GM19240 (cell line): Measurements from ENCODE around the gene KCNG2.

Experiments used
- DNase-seq: peaks from one replicate; pipeline ENCODE4 v3.0.0; 2011; ENCODE audit warnings: low spot score; ENCODE audit not compliant: insufficient read length

Gene KCNG2

DNA sequence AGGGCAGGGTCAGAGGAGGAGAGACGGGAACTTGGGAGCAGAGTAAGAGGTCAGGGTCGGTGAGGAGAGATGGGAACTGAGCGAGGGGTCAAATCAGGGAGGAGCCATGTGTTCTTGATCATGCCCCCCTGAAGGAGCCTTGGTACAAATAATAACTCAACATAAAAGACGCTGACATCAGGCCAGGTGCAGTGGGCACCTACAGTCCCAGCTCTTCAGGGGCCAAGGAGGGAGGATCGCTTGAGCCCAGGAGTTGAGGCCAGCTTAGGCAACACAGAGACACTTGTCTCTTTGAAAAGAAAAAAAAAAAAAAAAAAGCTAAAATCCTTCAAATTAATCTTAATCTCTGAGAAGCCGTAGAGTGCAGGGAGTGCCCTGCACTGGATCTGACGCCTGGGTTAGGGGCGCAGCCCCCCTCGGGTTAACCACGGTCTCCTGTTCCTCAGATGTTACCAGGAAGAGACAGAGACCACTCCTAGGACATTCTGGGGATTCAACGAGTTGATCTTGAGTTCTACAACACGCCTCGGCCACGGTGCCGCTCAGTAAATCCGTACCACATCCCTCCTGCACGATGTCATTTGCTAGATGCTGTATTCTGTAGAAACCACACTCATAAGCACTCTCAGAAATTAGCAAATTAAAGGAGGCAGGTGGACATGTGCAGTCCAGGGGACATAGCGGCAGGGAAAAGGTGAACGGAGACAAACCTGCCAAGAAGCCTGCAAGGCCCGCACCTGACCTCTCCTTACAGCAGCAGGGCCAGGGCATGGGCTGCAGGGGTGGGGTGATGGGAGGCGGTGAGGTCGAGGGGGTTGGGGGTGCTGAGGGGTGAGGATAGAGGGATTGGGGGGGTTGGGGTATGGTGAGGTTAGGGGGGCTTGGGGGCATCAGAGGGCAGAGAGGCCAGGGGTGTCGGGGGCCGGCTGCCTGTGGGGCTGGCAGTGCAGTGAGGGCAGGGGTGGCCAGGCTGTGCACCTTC lies 124.5 kb downstream of the KCNG2 start:
- DNase-seq: no peak

DNA sequence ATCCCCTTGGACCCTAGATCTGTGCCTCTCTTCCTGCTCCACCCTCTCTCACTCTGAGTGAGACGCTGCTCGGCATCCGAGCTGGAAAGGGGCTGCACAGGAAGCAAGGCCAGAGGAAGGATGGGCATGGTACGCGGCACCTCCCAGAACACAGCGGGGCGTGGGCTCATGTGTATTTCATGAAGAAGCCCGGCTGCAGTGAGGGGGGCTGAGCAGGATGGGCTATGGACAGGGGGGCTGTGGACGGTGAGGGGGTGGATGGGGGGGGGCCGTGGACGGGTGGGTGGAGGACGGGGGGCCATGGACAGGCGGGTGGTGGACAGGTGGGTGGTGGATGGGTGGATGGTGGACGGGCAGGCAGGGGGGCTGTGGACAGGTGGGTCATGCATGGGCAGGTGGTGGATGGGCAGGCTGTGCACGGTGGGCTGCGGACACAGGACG lies 125.3 kb downstream of the KCNG2 start:
- DNase-seq: no peak

DNA sequence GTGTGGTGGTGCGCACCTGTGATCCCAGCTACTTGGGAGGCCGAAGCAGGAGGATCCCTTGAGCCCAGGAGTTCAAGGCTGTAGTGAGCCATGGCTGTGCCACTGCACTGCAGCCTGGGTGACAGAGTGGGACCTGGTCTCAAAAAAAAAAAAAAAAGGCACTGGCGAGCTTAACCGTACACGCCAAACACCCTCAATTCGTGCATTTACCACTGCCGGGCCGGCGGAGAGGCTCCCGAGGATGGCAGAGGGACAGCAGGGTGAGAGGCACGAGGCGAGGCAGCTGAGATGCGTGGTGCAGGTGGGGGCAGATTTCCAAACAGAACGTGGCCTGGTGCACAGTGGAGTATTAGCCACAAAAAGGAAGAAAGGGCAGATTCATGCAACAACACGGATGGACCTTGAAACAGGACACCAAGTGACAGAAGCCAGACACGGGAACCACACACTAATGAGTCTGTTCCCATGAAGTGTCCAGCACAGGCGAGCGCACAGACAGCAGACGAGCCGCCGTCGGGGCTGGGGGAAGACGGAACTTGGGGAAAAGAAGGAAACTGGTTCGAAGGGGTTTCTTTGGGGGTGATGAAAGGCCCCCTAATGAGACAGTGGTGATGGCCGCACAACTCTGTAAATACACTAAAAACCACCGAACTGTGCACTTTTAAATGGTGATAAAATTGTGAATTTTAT lies 126.3 kb downstream of the KCNG2 start:
- DNase-seq: no peak

DNA sequence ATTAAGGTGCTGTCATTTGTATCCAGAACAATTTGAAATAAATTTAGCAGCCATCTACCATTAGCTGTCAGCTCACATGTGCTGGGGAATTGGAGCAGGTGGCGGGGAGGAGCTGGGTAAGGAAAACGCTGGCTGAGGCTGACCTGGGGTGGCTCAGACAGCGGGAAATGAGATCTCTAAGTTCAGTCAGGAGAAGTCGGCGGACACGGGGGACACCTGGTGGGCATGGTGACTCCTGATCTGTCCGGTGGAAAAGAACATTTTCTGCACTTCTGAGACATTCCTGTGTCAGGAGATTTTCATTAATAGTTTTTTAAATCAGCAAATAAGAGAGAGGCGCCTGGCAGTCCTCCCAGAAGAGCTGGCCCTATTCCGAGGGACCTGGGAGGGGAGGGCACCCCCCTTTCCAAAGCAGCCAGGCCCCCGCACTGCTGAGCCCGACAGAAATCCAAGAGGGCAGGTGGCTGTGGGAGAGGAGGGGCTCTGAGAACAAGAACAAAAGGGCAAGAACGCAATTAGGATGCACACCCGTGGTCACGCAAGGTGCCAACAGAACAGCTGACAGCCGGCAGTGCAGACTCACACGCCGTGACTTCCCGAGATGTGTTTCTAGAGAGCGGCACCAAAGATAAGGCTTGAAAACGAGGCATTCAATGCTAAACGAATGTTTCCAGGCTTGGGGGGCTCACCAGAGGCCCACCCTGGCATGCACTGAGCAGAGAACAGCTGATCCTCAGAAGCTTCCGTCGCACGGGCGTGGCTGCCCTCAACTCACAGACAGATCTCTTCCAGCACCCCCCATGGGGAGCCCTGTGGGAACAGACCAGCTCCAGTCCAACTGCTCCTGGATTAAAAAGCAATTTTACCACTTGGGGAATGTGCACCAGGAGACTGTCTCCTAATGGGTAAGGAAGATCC lies 127.3 kb downstream of the KCNG2 start:
- no peak for DNase-seq

DNA sequence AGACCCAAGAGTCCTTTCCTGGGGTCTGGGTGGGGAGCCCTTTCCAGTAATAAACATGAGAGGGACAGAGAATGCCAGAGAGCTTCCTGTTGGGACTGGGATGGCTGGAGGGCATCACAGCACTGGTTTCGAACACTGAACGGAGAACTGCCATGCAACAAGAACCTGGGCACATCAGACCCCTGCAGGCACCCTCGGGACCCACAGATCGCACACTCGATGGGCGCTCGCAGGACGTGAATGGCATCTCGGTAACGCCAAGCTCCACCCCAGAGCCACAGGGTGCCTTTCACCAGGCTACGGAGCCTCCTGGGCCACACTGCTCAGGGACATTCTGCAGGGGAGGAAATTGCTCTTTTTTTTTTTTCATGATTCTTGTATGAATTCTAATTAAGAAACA lies 128.6 kb downstream of the KCNG2 start:
- DNase-seq: no peak

DNA sequence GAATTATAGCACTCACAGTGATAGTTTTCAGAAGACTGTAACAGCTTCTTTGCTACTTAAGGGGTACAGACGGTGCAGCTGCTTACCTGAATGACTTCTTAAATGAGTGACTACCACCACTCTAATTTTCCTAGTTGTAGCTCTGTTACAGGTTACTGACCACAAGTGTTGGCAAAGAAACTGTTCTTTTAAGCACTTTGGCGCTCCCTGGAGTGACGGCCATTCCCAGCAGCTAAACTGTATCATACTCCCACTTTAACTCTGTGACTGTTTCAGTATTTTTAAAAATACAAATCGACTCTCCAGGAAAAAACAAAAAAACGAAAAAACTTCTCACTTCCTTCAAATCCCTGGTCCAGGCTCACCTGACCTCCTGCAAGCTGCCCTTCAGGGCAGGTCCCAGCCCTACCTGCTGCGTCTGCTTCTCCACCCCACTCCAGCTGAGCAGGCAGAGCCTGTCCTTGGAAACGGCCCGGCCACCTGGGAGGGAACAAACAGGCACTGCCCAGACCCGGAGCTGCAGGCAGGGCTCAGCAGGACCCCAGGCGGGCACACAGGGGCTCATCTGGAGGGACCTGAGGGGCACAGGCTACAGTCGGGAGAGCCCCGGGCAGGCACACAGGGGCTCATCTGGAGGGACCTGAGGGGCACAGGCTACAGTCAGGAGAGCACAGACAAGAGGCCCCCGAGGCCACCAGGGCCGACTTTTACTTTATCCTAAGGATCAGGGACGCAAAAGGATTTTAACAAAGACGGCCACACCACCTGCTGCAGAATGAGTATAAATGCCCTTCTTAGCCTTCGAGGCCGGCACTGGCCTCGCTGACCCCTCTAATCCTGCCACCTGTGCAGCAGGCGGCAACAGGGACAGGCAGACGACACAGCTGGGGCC lies 129.2 kb downstream of the KCNG2 start:
- DNase-seq: no peak

DNA sequence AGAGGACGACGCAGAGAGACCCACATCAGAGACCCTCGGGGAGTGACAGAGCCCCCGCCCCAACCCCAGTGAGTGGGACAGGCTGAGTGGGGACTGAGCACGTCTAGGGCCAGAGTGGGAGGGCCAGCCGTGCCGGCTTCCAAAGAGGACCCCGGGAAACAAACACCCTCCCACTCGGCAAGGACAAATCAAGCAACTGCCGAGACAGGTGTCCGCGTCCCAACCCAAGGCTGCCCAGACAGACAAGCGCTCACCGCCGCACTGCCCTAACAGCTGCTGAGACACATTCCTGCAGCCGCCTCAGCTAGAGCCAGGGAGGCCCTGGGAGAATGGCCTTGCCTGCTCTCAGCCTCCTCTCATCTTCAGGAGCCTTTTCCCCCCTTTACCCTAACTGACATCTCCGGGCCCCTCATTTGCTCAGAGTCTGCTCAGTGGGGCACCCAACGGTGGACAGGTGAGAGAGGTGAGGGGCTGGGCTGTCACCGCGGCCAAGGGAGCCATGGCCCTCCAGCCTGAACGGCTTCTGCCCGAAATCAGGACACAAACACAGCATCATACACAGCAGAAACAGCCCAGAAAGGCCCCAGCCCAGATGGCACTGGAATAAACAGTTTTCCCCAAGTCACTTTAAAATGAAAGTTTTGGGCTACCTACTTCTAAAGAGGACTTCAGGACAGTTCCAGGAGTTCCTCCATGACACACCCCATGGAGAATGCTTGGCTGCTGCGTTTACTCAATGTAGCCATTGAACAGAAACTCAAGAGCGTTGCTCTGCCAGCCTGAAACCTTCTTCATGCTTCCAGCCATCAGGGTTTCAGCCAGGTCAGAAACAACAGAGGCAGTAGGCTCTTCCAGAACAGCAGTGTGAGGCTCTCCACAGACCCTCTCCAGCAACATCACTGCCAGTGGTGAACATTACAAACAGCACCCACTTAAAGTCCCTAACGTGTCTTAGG lies 130.1 kb downstream of the KCNG2 start:
- no peak for DNase-seq

DNA sequence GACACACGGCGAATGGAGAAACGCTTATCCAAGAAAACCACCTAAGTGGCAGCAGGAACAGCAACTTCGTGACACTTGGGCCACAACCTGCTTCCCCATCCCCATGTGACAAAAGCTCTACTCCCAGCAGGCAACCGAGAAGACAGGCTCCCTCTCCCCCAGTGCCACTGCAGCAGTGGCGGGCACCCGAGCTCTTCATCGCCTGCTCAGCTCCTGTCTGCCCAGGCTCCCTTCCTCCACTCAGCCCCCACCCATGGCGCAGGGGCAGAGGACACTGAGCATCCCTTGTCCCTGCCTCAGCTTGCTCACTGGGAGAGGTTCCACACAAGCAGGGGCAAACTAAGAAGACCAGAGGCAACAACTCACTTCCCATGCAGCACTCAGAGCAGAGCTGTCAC lies 130.8 kb downstream of the KCNG2 start:
- DNase-seq: no peak

DNA sequence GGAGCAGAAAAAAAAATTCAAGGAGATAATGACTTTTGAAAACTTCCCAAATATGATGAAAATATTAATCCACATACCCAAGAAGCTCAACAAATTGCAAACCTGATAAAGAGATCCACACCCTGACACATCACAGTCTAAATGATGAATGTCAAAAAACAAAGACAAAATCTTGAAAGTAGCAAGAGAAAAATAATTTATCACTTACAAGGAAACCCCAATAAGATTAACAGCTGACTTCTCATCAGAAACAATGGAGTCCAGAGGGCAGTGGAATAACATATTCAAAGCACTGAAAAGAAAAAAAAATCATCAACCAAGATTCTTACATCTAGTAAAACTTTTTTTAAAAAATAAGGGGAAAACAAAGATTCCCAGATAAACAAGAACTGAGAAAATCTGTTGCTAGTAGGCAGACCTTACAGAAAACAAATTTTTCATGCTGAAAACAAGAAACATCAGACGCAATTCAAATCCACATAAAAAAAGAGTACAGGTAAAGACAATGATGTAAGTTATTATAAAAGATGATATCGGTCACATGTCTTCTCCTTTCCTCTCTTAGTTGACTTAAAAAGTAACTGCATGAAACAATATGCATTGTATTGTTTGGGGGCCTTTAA lies 132.4 kb downstream of the KCNG2 start:
- DNase-seq: no peak

DNA sequence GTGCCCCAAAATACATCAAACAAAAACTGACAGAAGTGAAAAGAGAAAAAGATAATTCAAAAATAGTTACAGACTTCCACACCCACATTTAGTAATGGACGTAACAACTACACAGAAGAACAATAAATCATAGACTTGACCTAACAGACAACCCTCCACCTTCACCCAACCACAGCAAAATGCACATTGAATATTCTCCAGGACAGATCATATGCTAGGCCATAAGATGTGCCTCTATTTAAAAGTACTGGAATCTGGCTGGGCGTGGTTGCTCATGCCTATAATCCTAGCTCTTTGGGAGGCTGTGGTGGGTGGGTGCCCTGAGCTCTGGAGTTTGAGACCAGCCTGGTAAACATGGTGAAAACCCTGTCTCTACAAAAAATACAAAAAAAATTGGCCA lies 133.7 kb downstream of the KCNG2 start:
- no peak for DNase-seq

DNA sequence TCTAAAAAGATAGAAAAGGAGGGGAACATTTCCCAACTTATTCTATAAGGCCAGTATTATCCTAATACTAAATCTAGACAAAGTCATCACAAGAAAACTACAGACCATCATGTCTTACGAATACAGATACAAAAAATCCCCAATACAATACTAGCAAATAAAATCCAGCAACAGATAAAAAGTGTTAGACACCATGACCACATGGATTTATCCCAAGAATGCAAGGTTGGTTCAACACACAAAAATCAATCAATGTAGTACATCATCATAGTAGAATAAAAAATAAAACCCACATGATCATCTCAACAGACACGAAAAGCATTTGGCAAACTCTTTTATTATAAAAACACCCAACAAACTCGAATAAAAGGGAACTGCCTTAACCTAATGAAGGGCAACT lies 135.2 kb downstream of the KCNG2 start:
- no peak for DNase-seq

DNA sequence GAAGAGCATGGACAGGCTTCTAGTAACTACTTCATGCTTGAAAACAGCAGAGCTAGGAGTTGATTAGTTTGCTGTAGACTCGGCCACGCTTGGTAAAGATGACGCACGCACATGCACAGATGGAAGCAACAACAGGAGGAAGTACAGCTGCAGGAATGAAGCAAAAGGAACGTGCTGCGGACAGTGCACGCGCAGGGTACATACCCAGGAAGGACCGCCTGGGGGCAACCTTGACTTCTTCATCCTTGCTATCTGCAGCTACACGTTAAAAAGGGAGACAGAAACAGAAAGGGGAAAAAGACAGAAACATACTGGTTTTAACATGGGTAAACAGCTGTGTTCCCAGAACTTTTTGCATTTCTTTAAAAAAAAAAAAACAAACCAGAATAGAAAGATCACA lies 136.0 kb downstream of the KCNG2 start:
- DNase-seq: no peak

DNA sequence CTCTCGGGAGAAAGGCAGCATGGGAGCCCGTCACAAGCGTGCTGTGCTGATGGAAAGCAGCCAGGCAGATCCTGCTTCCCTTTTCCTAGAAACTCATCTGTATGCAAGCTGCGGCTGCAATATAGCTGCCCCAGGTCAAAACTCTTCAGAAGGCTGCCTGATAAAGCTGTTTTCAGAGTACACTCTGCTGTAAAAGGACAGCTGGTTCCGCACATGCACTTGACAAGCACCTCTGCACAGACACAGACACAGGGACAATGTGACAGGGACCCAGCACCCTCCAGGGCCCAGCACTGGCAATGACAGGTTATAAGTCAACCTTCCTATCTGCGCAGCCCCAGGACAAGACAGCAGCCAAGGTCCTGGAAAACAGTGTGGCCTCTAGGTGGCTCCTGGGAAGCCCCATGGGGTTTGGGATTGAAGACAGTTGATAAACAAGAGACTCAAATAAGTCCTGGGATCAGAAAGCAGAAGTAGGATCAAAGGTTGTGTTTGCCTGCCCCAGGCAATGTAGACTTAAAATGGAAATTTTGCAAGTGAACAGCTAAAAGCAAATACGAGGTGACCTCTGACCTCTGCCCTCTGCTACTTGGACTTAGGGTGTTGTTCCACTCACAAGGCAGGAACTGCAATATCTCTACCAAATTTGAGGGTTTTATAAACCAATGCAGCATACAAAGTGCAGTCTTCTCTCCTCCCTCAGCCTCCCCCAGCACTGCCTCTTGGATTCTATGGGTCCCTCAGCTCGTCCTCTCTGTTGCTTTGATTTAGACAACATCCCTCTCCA lies 136.8 kb downstream of the KCNG2 start:
- DNase-seq: no peak

DNA sequence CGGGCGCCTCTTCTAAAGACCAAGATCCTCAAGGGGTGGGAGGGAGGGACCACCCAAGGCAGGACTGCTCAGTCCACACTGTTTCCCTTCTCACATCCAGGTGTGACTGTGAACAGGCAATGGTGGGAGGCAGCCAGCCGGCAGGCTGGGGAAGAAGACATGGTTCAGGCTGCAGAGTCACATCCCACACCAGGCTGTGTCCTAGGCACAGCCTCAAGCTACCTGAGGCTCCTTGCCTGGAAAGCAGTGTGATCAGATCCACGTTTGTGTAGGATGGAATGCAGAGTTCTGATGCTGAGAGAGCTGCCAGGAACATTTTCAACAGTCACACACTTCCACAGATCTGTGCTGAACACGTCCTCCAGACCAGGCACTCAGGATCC lies 137.4 kb downstream of the KCNG2 start:
- no peak for DNase-seq

DNA sequence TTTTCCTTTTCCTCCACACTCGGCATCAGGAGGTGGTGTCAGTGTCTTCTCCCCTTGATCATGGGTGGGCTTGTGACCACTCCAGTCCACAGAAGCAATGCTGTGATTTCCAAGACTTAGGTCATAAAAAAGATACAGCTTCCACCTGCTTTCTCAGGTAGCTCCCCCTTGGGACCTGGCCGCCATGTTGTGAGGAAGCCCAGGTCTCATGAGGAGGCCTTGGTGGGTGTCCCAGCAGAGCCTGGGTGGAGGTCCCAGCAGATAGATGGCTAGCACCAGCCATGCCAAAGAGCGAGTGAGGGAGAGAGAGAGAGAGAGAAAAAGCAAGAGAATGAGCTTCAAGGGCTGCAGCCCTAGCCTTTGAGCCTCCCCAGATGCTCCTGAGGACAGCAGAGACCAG lies 137.8 kb downstream of the KCNG2 start:
- DNase-seq: no peak

DNA sequence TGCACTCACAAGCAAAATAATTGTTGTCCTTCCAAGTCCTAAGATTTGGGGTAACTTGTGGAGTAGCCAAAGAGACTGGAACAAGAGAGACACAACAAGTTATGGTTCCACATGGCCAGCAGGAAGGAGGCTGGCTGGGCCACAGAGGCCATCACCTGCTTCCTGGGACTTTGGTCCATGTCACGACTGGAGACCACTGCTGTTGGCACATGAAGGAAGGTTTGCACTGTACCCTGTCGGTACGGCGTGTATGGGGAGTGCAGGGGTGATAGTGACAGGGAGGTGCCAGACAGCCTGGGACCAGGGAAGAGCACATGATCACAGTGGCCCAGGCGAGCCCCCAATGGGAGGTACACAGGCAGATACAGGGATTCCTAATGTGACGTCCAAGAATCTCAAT lies 138.2 kb downstream of the KCNG2 start:
- no peak for DNase-seq

DNA sequence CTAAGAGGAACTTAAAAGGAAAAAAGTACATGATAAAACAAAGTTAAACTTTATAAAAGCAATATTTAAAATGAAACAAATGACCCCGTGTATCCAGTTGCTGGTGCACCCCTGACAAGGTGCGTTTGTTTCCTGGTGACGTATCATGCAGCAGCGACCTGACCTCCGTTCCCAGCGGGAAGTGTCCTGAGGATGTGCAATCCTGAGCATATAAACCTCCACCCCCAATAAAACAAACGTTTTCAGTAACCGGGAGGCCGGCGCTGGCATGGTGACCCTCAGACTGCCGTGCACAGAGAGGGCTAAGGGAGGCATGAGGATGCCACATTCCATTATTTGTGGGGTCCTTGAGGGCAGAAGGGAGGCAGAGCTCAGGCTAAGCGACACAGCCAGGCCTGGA lies 138.9 kb downstream of the KCNG2 start:
- DNase-seq: no peak
